Panc1 (cell line): ENCODE measurements around the gene ZNF594.
"Not testable (repeated sequence)": the region's sequence is repeated elsewhere in the genome, so short reads cannot be mapped to it uniquely, and the experiment has no call there.

Source experiments
- POLR2AphosphoS5 ChIP-seq: IDR thresholded peaks from 2 replicates; pipeline ENCODE4 v1.6.1; 2012; ENCODE audit warnings: mild to moderate bottlenecking, low read depth, low read length, moderate library complexity
- TF ChIP-seq, protein P1 (sequence below): fragments of 450-650 bp; IDR thresholded peaks from 2 replicates; pipeline ENCODE4 v1.5.1; 2017; ENCODE audit warnings: mild to moderate bottlenecking

- TF ChIP-seq POLR2AphosphoS5, result not testable (repeated sequence)
- TF ChIP-seq, protein P1, sequence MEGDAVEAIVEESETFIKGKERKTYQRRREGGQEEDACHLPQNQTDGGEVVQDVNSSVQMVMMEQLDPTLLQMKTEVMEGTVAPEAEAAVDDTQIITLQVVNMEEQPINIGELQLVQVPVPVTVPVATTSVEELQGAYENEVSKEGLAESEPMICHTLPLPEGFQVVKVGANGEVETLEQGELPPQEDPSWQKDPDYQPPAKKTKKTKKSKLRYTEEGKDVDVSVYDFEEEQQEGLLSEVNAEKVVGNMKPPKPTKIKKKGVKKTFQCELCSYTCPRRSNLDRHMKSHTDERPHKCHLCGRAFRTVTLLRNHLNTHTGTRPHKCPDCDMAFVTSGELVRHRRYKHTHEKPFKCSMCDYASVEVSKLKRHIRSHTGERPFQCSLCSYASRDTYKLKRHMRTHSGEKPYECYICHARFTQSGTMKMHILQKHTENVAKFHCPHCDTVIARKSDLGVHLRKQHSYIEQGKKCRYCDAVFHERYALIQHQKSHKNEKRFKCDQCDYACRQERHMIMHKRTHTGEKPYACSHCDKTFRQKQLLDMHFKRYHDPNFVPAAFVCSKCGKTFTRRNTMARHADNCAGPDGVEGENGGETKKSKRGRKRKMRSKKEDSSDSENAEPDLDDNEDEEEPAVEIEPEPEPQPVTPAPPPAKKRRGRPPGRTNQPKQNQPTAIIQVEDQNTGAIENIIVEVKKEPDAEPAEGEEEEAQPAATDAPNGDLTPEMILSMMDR, result not testable (repeated sequence)
Measured at GRCh38 chr17:5146122-5146521, 45.5 kb downstream of the ZNF594 start.
